NCI-H1048 (cell line): ENCODE results near the gene PPARG.

Experiments used
- DNase-seq: peaks from one replicate; lab custom pipeline; 2025; lab: John Stamatoyannopoulos, UW

Gene PPARG

GRCh38 chr3:12345141-12345561 lies 56.3 kb downstream of the PPARG start:
- no peak for DNase-seq

- no peak for DNase-seq
These were observed 57.0 kb downstream of the PPARG start for GRCh38 chr3:12345584-12346494.

DNA sequence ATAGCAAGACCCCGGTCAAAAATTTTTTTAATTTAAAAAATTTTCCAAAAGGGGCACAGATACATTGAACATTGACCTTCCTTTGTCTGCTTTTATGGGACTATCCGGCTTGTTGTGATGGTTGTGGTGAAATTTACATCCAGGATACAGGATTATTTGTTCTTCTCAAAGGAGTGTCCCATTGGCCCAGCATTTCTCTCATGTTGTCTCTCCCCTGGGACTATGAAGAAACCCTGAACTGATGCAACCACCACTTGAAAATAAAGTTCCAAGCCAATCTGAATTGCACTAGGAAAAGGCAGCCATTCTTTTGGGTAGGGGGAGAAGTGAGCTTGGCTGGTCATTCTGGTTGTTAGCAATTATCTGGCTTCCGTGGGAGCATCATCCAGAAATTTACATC lies 58.4 kb downstream of the PPARG start:
- no peak for DNase-seq

- no peak for DNase-seq
These were observed 61.3 kb downstream of the PPARG start for GRCh38 chr3:12349895-12350811.

- no peak for DNase-seq
These were observed 62.3 kb downstream of the PPARG start for GRCh38 chr3:12351145-12351544.

DNA sequence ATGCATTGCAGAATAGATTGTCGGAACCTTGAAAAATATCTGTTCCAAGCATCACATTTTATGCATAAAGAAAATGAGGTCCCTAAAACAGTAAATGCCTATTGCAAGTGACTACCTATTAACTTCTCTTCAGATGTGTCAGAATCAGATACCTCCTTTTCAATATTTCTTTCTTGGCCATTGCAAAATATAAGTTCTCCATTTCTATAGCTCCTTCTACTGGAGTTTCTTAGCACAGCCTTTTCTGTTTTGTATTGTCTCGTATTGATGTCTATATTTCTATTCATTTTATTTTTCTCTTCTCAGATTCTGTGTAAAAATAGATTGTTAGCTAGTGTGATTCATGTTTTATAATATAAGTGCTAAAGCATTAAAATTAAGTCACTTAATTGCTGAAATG lies 63.4 kb downstream of the PPARG start:
- no peak for DNase-seq

- no peak for DNase-seq
These were observed 63.9 kb downstream of the PPARG start for GRCh38 chr3:12352755-12353154.

- DNase-seq = no peak
These were observed 65.1 kb downstream of the PPARG start for GRCh38 chr3:12353796-12354525.

DNA sequence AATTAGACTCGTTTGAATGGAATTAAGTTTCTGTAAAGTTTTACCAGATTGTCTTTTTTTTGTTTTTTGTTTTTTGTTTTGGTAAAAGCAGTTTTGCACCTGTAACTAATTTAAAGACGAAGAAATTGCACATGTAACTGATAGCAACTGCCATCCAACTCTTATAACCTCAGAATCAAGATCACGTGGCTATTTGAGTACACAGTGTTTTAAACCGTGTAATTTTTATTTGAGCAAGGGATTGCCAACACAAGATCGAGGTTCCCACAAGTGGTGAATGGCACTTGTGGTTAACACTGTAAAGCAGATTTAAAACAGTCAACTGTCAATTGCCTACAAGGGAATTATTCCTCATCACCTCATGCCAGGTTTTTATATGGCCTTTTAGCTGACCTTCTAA lies 67.3 kb downstream of the PPARG start:
- DNase-seq = no peak

DNA sequence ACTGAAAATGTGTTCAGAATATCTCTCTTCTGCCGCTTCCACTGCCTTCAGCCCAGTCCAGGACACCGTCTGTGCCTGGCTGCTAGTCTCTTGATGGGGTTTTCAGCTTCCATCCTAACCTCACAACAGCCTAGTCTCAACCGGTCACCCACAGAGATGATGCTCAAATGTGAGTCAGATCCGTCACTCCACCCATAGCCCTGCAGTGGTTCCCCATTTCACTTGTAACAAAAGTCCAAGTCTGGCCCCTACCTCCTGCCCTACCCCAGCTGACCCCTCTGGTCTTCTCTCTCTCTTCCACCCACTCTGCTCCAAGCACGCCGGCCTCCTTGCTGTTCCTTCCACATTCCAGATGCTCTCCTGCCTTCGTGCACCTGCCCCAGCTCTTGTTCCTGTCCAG lies 68.1 kb downstream of the PPARG start:
- DNase-seq = no peak

DNA sequence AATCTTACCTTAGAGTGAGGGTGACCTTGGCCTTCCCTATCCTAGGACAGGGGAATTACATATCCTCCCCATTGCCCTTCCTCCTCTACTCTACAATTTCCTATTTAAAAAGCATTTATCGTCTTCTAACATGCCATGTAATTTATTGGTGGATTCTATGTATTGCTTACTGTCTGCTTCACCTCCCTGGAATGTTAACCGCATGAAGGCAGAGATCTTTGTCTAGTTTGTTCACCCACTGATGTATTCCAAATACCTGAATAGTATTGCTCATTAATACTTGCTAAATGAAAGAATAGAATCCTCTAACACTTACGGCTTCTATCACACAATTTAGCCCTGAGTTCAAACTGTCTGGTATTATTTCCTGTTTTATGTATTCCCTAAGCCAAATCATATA lies 68.6 kb downstream of the PPARG start:
- no peak for DNase-seq

GRCh38 chr3:12363397-12364195 lies 74.7 kb downstream of the PPARG start:
- DNase-seq = no peak

GRCh38 chr3:12367346-12367745 lies 78.5 kb downstream of the PPARG start:
- DNase-seq = no peak

- DNase-seq = no peak
These were observed 80.2 kb downstream of the PPARG start for GRCh38 chr3:12369029-12369428.

GRCh38 chr3:12369598-12369997 lies 80.7 kb downstream of the PPARG start:
- no peak for DNase-seq

DNA sequence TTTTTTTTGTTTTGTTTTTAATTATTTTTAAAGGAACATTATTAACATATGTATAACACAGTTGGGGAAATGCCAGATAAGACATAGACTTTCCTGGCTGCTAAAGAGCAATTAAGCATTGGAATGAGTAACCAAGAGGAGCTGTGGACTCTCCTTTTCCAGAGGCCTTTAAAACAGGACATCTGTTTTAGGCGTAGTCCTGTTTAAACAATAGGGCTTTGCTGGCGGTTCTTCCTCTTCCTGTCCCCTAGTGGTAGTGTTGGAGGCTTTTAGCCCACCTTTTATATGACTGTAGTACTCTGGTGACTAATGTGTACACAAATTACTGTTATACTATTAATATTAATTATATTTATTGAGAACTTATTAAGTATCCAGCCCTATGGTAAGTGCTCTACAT lies 81.9 kb downstream of the PPARG start:
- DNase-seq = no peak

DNA sequence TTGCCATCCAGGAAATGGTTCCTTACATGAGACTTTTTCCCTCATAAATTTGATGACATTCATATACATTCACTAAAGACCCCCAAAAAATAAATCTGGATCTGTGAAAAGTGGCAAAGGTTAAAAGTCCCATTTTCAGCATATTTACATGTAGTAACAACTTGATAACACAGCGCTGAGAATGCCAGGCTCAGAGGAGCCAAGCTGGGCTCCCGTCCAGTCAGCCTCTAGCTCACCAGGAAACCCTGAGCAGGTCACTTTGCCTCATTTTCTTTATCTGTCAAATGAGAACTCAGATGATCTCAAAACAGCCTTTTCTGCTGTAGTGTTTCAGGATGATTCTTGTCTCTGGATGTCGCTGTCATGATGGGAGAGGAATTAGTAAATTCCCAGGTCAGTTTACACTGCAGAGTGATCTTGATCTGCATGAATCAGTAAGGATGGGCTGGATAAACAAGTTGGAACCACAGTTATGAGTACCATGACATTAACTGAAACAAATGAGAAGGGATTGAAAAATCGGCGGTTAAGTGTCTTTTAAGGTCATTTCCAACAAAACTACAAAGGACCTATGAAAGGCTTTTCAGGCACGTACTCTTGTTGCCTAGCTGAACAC lies 82.8 kb downstream of the PPARG start:
- DNase-seq = no peak

DNA sequence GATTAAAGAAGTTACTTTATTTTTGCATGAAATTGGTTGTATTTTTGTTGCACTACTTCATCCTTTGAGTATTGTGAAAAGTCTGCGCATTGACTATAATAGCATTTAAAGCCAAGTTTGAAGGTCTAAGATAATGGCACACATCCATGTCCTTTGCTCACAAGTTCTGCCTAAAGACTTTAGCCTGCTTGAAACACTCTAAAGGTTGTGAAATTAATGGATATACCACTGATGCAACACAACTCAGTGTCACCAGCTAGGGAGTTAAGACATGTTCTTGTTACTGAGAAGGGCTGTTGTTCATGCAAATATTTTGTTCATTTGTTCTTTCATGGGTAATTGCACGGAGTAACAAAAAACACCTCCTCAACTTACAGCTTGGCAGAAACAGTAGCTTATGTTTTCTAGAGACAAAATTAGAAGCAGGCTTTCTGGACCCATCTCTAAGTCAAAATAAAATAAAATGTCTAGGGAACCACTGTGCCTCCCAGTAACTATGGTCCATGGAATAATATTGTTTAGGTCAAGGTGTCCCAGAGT lies 83.9 kb downstream of the PPARG start:
- DNase-seq = no peak

DNA sequence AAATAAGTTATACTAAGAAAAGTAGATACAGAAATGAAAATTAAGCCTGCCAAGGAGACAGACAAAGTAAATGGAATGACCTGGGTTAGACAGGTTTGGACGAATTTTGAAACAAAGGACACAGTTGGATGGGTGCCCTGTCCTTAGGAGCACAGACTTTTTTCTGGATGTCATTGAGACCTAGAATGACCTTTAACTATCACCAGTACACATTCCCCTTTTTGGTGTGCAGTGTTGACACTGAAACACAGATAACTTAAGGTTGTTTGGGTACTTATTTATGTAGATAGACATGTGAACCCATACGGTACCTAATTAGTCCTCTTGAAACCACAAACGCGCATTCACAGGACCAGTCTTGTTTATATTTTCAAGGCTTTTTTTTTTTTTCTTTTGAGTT lies 86.7 kb downstream of the PPARG start:
- no peak for DNase-seq

DNA sequence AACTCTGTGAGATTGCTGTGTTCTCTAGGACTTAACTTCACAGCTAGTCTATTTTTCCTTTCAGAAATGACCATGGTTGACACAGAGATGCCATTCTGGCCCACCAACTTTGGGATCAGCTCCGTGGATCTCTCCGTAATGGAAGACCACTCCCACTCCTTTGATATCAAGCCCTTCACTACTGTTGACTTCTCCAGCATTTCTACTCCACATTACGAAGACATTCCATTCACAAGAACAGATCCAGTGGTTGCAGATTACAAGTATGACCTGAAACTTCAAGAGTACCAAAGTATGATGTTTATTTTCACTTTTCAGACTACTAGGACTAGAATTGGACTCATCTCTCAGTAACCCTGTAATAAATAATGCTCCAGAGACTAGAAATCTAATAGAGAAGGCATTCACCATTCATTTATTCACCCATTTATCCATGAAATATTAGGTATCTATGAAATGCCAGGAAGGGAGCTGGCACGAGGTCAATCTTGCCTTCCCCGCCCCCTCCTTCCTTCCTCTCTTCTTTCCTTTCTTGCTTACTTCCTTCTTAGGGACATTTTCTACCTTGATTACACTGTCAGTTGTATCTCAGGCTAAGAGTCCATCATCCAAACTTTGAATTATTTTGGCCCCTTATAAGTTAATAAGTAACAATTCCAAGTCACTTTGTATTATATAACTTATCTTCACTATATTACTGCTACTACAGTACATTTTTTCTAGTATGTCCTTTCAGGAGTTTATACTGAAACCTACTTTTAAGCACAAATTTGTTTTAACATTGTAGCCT lies 91.0 kb downstream of the PPARG start:
- no peak for DNase-seq
